PFSK-1 (cell line): Measurements from ENCODE around the gene HSPE1.

Source experiments
- FOXP2 ChIP-seq: optimal IDR thresholded peaks from 2 replicates; pipeline ENCODE3; 2011; ENCODE audit warnings: borderline replicate concordance, control low read depth, inconsistent platforms; ENCODE audit not compliant: insufficient read depth; ENCODE audit errors: extremely low read length, extremely low read depth
- POLR2AphosphoS5 ChIP-seq: IDR thresholded peaks from 2 replicates; pipeline ENCODE4 v1.6.1; 2012; ENCODE audit warnings: low read depth, mild to moderate bottlenecking, control low read depth, low read length, moderate library complexity
- REST ChIP-seq, 2 experiments: IDR thresholded peaks; 2 replicates each; pipeline versions ENCODE4 v1.6.1 to v1.8.0; 2011 to 2012; ENCODE audit warnings: low read depth in 2 of 2, low read length in 2 of 2, control low read depth in 1 of 2, inconsistent platforms in 1 of 2, mild to moderate bottlenecking in 1 of 2, moderate library complexity in 1 of 2; ENCODE audit not compliant: insufficient read depth in 1 of 2
- SIN3A ChIP-seq: IDR thresholded peaks from 2 replicates; pipeline ENCODE4 v1.6.1; 2012; ENCODE audit warnings: mild to moderate bottlenecking, low read length, moderate library complexity, borderline replicate concordance; ENCODE audit not compliant: insufficient read depth
- TAF1 ChIP-seq: IDR thresholded peaks from 2 replicates; pipeline ENCODE4 v1.6.1; 2012; ENCODE audit warnings: low read length, control low read depth, borderline replicate concordance; ENCODE audit not compliant: insufficient read depth

DNA sequence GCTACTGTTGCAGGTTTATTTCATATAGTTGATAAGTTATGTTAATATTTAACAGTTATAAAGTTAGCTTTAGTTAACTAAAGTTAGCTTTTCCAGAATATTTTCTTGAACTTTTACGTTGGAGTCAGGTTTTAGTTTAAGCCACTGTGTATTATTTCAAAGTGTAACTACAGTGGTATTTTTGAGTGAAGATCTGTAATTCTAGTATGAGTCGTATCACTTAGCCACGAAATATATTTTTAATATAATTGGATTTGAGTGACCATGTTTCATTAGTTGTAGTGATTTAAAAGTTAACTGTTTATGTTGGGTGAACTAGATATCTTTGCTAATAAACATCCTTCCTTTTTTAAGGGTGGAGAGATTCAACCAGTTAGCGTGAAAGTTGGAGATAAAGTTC is 2.5 kb downstream of the HSPE1 start:
- no peak for TF ChIP-seq POLR2AphosphoS5
- TF ChIP-seq REST (IDR thresholded peaks at IDR 0.05; ENCODE audit: insufficient read depth in 1 of 2, low read depth in 2 of 2, low read length in 2 of 2) = no peak
- no peak for TF ChIP-seq TAF1
- TF ChIP-seq SIN3A = no peak
- TF ChIP-seq FOXP2 = no peak
